ENCODE measurements around the gene MICAL3.

The MICAL3 gene

DNA sequence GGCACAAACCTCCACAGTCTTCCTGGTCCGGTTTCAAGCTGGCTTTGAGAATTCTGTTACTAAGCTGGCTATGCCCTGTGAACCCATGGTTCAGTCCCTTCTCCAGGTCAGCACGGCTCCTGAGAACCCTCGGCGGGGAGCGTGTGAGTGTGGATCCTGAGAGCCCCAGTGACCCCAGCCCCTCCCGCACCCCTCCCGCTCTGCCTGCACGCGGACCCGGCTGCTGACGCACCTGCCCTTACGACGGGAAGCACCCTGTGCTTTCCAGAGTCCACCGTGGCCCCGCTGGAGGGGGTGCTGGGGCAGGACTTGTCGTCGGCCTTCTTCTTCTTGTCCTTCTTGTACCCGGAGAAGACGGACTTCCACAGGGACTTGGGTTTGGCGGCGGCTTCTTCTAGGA is 207.3 kb downstream of the MICAL3 start:
- no peak for TF ChIP-seq ZFX (IDR thresholded peaks at IDR 0.05; ENCODE audit: borderline replicate concordance)
- TF ChIP-seq, protein P1, sequence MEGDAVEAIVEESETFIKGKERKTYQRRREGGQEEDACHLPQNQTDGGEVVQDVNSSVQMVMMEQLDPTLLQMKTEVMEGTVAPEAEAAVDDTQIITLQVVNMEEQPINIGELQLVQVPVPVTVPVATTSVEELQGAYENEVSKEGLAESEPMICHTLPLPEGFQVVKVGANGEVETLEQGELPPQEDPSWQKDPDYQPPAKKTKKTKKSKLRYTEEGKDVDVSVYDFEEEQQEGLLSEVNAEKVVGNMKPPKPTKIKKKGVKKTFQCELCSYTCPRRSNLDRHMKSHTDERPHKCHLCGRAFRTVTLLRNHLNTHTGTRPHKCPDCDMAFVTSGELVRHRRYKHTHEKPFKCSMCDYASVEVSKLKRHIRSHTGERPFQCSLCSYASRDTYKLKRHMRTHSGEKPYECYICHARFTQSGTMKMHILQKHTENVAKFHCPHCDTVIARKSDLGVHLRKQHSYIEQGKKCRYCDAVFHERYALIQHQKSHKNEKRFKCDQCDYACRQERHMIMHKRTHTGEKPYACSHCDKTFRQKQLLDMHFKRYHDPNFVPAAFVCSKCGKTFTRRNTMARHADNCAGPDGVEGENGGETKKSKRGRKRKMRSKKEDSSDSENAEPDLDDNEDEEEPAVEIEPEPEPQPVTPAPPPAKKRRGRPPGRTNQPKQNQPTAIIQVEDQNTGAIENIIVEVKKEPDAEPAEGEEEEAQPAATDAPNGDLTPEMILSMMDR (IDR thresholded peaks at IDR 0.05), result no peak
- no peak overlapping the region for H3K27ac ChIP-seq

DNA sequence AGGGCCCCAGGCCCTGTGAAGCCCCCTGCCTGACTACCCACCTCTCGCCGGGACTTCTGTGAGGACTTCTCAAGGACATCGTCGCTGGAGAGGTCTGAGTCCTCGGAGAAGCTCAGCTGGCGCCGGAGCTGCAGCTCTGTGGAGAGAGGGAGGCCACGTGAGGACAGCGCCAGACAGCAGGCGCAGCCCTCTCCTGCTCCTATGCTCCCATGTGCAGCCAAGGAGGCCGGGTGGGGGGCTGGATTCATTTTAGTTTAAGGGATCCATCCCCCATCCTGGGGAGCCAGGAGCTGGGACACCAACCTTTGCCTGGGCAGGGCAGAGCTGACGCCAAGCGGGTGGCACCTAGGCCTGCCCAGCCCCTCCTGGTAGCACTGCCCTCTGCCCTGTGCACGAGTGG is 207.7 kb downstream of the MICAL3 start:
- TF ChIP-seq ZFX (IDR thresholded peaks at IDR 0.05; ENCODE audit: borderline replicate concordance), result no peak
- TF ChIP-seq, protein P1 (IDR thresholded peaks at IDR 0.05), result no peak
- H3K27ac ChIP-seq, result no peak overlapping the region

DNA sequence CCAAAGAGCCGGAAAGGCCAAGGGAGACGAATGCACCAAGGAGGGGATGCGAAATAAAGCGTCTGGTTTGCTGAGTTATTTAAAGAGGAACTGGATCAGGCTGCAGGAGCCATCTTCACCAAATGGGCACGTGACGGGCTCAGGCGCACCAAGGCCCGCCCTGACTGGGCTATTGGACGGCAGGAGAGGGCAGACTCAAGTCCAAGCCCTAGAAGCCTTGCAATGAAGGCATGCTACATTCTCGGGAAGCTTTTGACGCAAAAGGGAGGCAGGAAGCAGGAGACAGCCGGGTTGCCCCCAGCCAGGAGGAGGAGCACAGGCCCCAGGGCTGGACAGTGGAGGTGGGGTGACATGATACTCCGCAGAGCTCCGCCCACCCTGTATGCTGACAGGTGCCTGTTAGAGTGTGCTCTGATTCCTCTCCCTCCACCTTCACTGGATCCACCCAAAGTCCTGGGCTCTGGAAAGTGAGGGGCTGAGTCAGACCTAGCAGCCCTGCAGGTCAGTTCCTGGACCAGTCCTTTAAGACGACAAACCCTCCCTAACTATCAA is 208.6 kb downstream of the MICAL3 start:
- TF ChIP-seq ZFX (IDR thresholded peaks at IDR 0.05; ENCODE audit: borderline replicate concordance), result no peak
- TF ChIP-seq, protein P1 (IDR thresholded peaks at IDR 0.05), result no peak
- no peak overlapping the region for H3K27ac ChIP-seq

DNA sequence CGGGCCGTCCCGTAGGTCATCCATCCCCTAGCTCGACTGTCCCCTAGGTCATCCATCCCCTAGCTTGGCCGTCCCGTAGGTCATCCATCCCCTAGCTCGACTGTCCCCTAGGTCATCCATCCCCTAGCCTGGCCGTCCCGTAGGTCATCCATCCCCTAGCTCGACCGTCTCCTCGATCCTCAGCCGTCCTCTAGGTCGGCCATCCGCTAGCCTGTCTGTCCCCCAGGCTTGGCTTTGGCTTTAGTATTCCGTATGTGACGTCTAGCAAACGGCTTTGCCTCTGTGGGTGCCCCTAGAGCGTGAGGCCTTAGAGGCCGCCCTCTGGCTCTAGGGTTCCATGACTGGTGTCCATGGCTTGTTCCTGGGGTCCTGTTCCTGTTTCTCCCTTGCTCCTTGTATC is 209.5 kb downstream of the MICAL3 start:
- TF ChIP-seq, protein P1 (IDR thresholded peaks at IDR 0.05), result no peak
- TF ChIP-seq ZFX (IDR thresholded peaks at IDR 0.05; ENCODE audit: borderline replicate concordance), result no peak

DNA sequence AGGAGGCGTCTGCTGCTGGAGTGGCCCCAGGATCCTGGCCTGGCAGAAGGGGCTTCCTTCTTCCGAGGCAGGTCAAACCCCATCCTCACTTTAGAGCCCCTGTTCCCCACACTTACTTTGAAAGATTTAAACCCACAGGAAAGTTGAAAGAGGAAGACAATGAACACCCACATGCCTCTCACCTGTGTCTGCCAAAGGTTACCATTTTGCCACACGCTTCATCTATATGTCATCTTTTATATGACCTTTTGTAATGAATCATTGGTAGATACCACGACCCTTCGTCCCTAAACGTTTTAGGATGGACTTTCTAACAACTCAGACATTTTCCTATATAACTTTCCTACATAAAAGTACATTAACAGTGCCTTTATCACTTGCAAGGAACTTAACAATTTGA is 210.3 kb downstream of the MICAL3 start:
- no peak for TF ChIP-seq ZFX (IDR thresholded peaks at IDR 0.05; ENCODE audit: borderline replicate concordance)
- TF ChIP-seq, protein P1 (IDR thresholded peaks at IDR 0.05), result no peak
- no peak overlapping the region for H3K27ac ChIP-seq

More for the DNA sequence above, 209.5 kb downstream of the MICAL3 start:
- H3K27ac ChIP-seq, result no peak overlapping the region

DNA sequence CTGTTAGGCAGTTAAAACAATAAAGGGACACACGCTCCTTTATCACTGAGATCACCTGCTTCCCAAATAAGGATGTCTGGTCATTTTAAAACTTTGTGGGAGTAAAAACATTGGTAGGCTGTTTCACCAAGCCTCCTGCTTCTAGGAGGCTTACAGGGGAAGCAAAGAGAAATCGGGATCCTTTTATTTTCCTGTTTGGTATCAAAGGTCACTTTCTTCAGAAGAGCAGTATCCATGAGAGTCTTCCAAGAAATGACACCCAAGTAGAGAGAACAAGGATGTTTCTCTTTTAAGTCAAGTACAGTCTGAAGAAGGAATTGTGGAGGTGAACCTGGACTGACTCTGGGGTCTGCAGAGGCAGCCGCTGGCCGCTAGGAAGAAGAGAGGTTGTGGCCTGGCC is 213.2 kb downstream of the MICAL3 start:
- H3K27ac ChIP-seq, result no peak overlapping the region

DNA sequence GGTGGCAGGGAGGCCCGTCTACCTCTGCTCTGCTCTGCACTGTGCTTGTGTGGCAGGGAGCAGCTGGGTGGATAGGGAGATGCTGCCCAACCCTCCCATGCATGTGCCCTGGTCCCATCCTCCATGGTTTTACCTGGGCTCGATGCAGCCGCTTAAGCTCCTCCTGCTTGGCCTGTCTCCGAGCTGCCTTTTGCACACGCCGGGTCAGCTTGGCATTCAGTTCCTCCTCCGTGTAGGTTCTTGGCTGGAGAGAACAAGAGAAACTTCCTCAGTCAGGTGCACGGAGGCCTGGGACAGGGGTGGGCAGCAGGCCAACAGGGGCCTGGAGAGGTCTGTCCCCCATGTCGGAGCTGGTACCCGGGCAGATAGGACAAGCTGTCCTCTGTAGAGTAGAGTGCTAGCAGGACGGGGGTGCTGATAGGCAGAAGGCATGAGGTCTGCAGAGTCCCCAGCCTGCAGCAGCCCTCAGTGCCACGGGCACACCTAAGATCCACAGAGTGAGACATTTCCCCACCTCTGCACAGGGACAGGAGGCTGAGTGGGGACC is 213.7 kb downstream of the MICAL3 start:
- H3K27ac ChIP-seq, result no peak overlapping the region
- no peak for TF ChIP-seq ZFX (IDR thresholded peaks at IDR 0.05; ENCODE audit: borderline replicate concordance)
- TF ChIP-seq, protein P1 (IDR thresholded peaks at IDR 0.05), result no peak

More for the DNA sequence above, 213.2 kb downstream of the MICAL3 start:
- TF ChIP-seq ZFX (IDR thresholded peaks at IDR 0.05; ENCODE audit: borderline replicate concordance), result no peak
- TF ChIP-seq, protein P1 (IDR thresholded peaks at IDR 0.05), result no peak
